ENCODE results near the gene DLX3. TPM values are rescaled to one million over a fixed set of nuclear protein-coding genes. Genes with fewer than 3 reads are reported as not detected.

DLX3 gene
- total RNA-seq, 2 experiments from 2014 or later, result not detected

- ChIA-PET CTCF (ENCODE audit: unreplicated experiment) (no interaction called here), POLR2A (no interaction called here)
- H3K27ac ChIP-seq (ENCODE audit: low read depth, low read length, poor library complexity, severe bottlenecking), result no peak overlapping the region
- intact Hi-C loops (cut with micrococcal nuclease; ENCODE audit: unreplicated experiment), result no loop called here
- H3K36me3 ChIP-seq (ENCODE audit: insufficient read depth, low read length), result no peaks in the 10 kb centered on the region
- H3K4me2 ChIP-seq (ENCODE audit: low read length), result no peak overlapping the region
- no TSS peak for BruUV-seq (replicated peaks)
- H3K9me2 ChIP-seq (ENCODE audit: insufficient read depth, low read length), result no peaks in the 10 kb centered on the region
- TF ChIP-seq EZH2phosphoT487 (IDR thresholded peaks at IDR 0.05; ENCODE audit: borderline replicate concordance, low read depth, low read length) (no peak), CTCF (conservative IDR thresholded peaks at IDR 0.05; ENCODE audit: low read length) (no peak)
- no peaks in the 10 kb centered on the region for H3K9me3 ChIP-seq (ENCODE audit: low read length)
- no peaks in the 10 kb centered on the region for H4K20me1 ChIP-seq (ENCODE audit: insufficient read depth, low read length)
- H2AFZ ChIP-seq (ENCODE audit: low read length), result no peak overlapping the region
- no peak for DNase-seq (ENCODE audit: low spot score)
- H3K4me1 ChIP-seq (ENCODE audit: insufficient read depth, low read length, poor library complexity, severe bottlenecking), result no peaks in the 10 kb centered on the region
- no peaks in the 10 kb centered on the region for H3K79me2 ChIP-seq (ENCODE audit: insufficient read depth, low read depth, low read length)
- no peak overlapping the region for H3K4me3 ChIP-seq (ENCODE audit: low read depth, low read length, poor library complexity, severe bottlenecking)
Observed at GRCh38 chr17:49992933-49993422, 2.0 kb downstream of the DLX3 start.

GRCh38 chr17:49992191-49992932, 2.7 kb downstream of the DLX3 start:
- Histone ChIP-seq H4K20me1 (ENCODE audit: insufficient read depth, low read length) (no peaks in the 10 kb centered on the region), H3K4me2 (ENCODE audit: low read length) (no peak overlapping the region)
- CTCF ChIA-PET (ENCODE audit: unreplicated experiment), result no interaction called here

More at GRCh38 chr17:49992191-49992932, 2.7 kb downstream of the DLX3 start:
- no peak overlapping the region for H3K27ac ChIP-seq (ENCODE audit: low read depth, low read length, poor library complexity, severe bottlenecking)
- no peaks in the 10 kb centered on the region for H3K4me1 ChIP-seq (ENCODE audit: insufficient read depth, low read length, poor library complexity, severe bottlenecking)
- intact Hi-C loops (cut with micrococcal nuclease; ENCODE audit: unreplicated experiment), result no loop called here
- H3K9me2 ChIP-seq (ENCODE audit: insufficient read depth, low read length), result no peaks in the 10 kb centered on the region
- no peaks in the 10 kb centered on the region for H3K79me2 ChIP-seq (ENCODE audit: insufficient read depth, low read depth, low read length)
- no peaks in the 10 kb centered on the region for H3K36me3 ChIP-seq (ENCODE audit: insufficient read depth, low read length)
- no peak for TF ChIP-seq EZH2phosphoT487 (IDR thresholded peaks at IDR 0.05; ENCODE audit: borderline replicate concordance, low read depth, low read length)
- TF ChIP-seq CTCF (conservative IDR thresholded peaks at IDR 0.05; ENCODE audit: low read length), result no peak
- H2AFZ ChIP-seq (ENCODE audit: low read length), result no peak overlapping the region
- no TSS peak for BruUV-seq (replicated peaks)
- no peak overlapping the region for H3K4me3 ChIP-seq (ENCODE audit: low read depth, low read length, poor library complexity, severe bottlenecking)
- no peak for DNase-seq (ENCODE audit: low spot score)
- no peaks in the 10 kb centered on the region for H3K9me3 ChIP-seq (ENCODE audit: low read length)
- POLR2A ChIA-PET, result no interaction called here
